Activated naive CD8-positive, alpha-beta T cell treated with anti-CD3 and anti-CD28 coated beads, Interleukin-2, amount 50 U/mL, for 24 hours (primary cell): ENCODE measurements around the gene GREB1.

Experiments used
- ATAC-seq: fragments of 150-1000 bp; cut with Tn5 transposase; one replicate; pipeline ENCODE4 v1.10.0; 2021
- DNase-seq: peaks from one replicate; pipeline ENCODE4 v3.0.0; 2021
- H3K27ac Mint-ChIP-seq: one replicate; pipeline ENCODE4 v1.8.0; 2021; ENCODE audit warnings: mild to moderate bottlenecking, mixed read lengths
- H3K27me3 Mint-ChIP-seq: one replicate; pipeline ENCODE4 v1.8.0; 2021; ENCODE audit warnings: mixed read lengths
- H3K36me3 Mint-ChIP-seq: one replicate; pipeline ENCODE4 v1.8.0; 2021; ENCODE audit warnings: low read depth, mixed read lengths
- H3K4me1 Mint-ChIP-seq: one replicate; pipeline ENCODE4 v1.8.0; 2021; ENCODE audit warnings: mixed read lengths
- H3K4me3 Mint-ChIP-seq: one replicate; pipeline ENCODE4 v1.8.0; 2021; ENCODE audit warnings: mild to moderate bottlenecking, moderate library complexity, mixed read lengths
- H3K9me3 Mint-ChIP-seq: one replicate; pipeline ENCODE4 v1.8.0; 2021; ENCODE audit warnings: mixed read lengths

The GREB1 gene

DNA sequence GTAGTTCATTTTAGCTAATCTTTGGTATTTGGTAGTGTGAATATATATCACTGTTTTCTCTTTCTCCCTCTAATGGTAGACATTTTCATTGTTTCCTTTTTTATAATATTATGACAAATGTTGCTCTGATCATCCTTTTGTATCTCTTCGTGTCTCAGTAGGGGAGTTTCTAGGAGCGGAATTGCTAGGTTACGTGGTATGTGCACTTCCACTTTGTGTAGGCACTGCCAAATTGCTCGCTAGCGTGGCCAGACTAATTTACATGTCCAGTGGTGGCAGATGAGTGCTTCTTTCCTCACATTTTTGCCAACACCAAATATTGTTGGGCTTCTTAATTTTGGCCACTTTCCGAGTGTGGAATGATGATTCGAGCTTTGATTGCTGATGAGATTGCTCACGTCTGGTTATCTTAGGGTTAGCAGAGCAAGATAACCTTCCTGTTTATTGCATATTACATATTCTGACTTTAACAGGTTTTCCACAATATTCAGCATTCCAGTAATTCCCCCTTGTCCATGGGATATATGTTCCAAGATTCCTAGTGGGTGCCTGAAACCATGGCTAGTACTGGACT lies 30.4 kb upstream of the GREB1 start:
- ATAC-seq (no peak), DNase-seq (no peak)
- H3K27me3 Mint-ChIP-seq, result peaks cover 15% of the 10 kb centered on the region
- no peak overlapping the region for H3K27ac Mint-ChIP-seq
- no peaks in the 10 kb centered on the region for H3K4me1 Mint-ChIP-seq
- H3K9me3 Mint-ChIP-seq, result peaks cover 9% of the 10 kb centered on the region
- H3K4me3 Mint-ChIP-seq, result no peak overlapping the region
- H3K36me3 Mint-ChIP-seq, result no peaks in the 10 kb centered on the region

GRCh38 chr2:11505652-11506610 lies 27.9 kb upstream of the GREB1 start:
- DNase-seq, result no peak
- Mint-ChIP-seq H3K4me3 (no peak overlapping the region), H3K27me3 (peaks cover 11% of the 10 kb centered on the region), H3K9me3 (peaks cover 9% of the 10 kb centered on the region), H3K27ac (no peak overlapping the region), H3K4me1 (no peaks in the 10 kb centered on the region), H3K36me3 (no peaks in the 10 kb centered on the region)
- ATAC-seq, result no peak

- DNase-seq, result no peak
- no peak overlapping the region for H3K27ac Mint-ChIP-seq
- no peak for ATAC-seq
- H3K36me3 Mint-ChIP-seq, result no peaks in the 10 kb centered on the region
- no peaks in the 10 kb centered on the region for H3K4me1 Mint-ChIP-seq
- H3K4me3 Mint-ChIP-seq, result no peak overlapping the region
- peaks cover 11% of the 10 kb centered on the region for H3K27me3 Mint-ChIP-seq
- H3K9me3 Mint-ChIP-seq, result peaks cover 9% of the 10 kb centered on the region
Observed at GRCh38 chr2:11506611-11506969, 27.3 kb upstream of the GREB1 start.

- Mint-ChIP-seq H3K36me3 (no peaks in the 10 kb centered on the region), H3K27ac (no peak overlapping the region), H3K9me3 (peaks cover 9% of the 10 kb centered on the region), H3K4me3 (no peak overlapping the region), H3K27me3 (peaks cover 11% of the 10 kb centered on the region), H3K4me1 (no peaks in the 10 kb centered on the region)
- DNase-seq (no peak), ATAC-seq (no peak)
Observed at GRCh38 chr2:11507517-11507916, 26.3 kb upstream of the GREB1 start.

DNA sequence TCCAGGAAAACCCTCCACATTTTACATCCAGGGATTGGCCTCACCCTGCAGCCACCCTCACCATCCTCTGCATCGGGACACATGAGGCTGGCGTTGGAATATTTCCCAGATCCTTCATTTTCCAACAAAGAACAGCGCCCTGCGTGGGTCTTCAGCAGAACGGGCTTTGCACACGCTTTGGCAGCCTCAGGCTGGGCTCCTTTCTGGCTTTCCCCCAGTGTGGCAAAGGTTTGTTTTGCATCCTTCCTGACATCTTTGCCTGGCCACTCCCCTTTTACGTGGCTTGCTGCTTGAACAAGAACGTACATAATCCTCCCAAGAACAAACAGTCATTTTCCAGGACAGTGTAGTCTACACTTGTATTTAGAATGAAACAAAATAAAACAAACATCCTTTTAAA lies 25.6 kb upstream of the GREB1 start:
- H3K4me1 Mint-ChIP-seq, result no peaks in the 10 kb centered on the region
- no peak overlapping the region for H3K27ac Mint-ChIP-seq
- H3K4me3 Mint-ChIP-seq, result no peak overlapping the region
- ATAC-seq (no peak), DNase-seq (no peak)
- no peaks in the 10 kb centered on the region for H3K36me3 Mint-ChIP-seq
- H3K9me3 Mint-ChIP-seq, result peaks cover 7% of the 10 kb centered on the region
- peaks cover 8% of the 10 kb centered on the region for H3K27me3 Mint-ChIP-seq

GRCh38 chr2:11509657-11510360 lies 24.0 kb upstream of the GREB1 start:
- H3K36me3 Mint-ChIP-seq, result no peaks in the 10 kb centered on the region
- no peaks in the 10 kb centered on the region for H3K9me3 Mint-ChIP-seq
- DNase-seq, result no peak
- no peak for ATAC-seq
- peaks cover 2% of the 10 kb centered on the region for H3K27me3 Mint-ChIP-seq
- H3K4me3 Mint-ChIP-seq, result no peak overlapping the region
- no peak overlapping the region for H3K27ac Mint-ChIP-seq
- H3K4me1 Mint-ChIP-seq, result no peaks in the 10 kb centered on the region

GRCh38 chr2:11512431-11512830 lies 21.4 kb upstream of the GREB1 start:
- Mint-ChIP-seq H3K4me1 (no peaks in the 10 kb centered on the region), H3K36me3 (no peaks in the 10 kb centered on the region), H3K27me3 (peaks cover 4% of the 10 kb centered on the region), H3K9me3 (no peaks in the 10 kb centered on the region), H3K4me3 (no peak overlapping the region), H3K27ac (no peak overlapping the region)
- no peak for ATAC-seq
- no peak for DNase-seq

DNA sequence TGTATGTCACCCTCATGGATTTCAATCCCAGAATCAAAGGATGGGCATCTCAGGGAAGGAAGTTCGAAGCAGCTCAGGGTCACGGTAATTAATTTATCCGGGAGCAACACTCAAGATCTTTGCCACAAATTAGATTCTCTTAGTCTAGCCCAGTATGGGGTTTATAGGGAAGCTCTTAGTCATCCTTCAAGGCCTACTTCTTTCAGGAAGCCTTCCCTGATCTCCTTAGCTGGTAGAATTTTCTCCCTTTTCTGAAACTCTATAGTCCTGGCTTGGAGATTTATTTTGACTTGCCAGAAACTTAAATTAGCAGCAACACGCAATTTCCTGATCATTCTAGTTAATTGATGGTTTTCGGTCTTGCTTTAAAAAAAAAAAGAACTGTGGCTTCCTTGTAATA lies 20.5 kb upstream of the GREB1 start:
- Mint-ChIP-seq H3K27me3 (peaks cover 2% of the 10 kb centered on the region), H3K27ac (no peak overlapping the region), H3K36me3 (no peaks in the 10 kb centered on the region), H3K4me3 (no peak overlapping the region), H3K9me3 (no peaks in the 10 kb centered on the region), H3K4me1 (no peaks in the 10 kb centered on the region)
- ATAC-seq (no peak), DNase-seq (no peak)

- ATAC-seq (no peak), DNase-seq (no peak)
- H3K4me1 Mint-ChIP-seq, result no peaks in the 10 kb centered on the region
- H3K27ac Mint-ChIP-seq, result no peak overlapping the region
- H3K27me3 Mint-ChIP-seq, result peaks cover 2% of the 10 kb centered on the region
- H3K4me3 Mint-ChIP-seq, result no peak overlapping the region
- H3K36me3 Mint-ChIP-seq, result no peaks in the 10 kb centered on the region
- no peaks in the 10 kb centered on the region for H3K9me3 Mint-ChIP-seq
Observed at GRCh38 chr2:11514081-11514730, 19.6 kb upstream of the GREB1 start.

- H3K4me3 Mint-ChIP-seq, result no peak overlapping the region
- no peak overlapping the region for H3K27ac Mint-ChIP-seq
- DNase-seq (no peak), ATAC-seq (no peak)
- no peaks in the 10 kb centered on the region for H3K4me1 Mint-ChIP-seq
- peaks cover 2% of the 10 kb centered on the region for H3K27me3 Mint-ChIP-seq
- H3K9me3 Mint-ChIP-seq, result no peaks in the 10 kb centered on the region
- no peaks in the 10 kb centered on the region for H3K36me3 Mint-ChIP-seq
Observed at GRCh38 chr2:11514904-11515303, 18.9 kb upstream of the GREB1 start.

GRCh38 chr2:11515490-11515981 lies 18.3 kb upstream of the GREB1 start:
- H3K4me1 Mint-ChIP-seq, result no peaks in the 10 kb centered on the region

GRCh38 chr2:11516984-11517648 lies 16.7 kb upstream of the GREB1 start:
- Mint-ChIP-seq H3K9me3 (no peaks in the 10 kb centered on the region), H3K4me1 (no peaks in the 10 kb centered on the region), H3K4me3 (no peak overlapping the region), H3K27ac (no peak overlapping the region), H3K36me3 (no peaks in the 10 kb centered on the region), H3K27me3 (peaks cover 2% of the 10 kb centered on the region)
- no peak for DNase-seq
- no peak for ATAC-seq

More at GRCh38 chr2:11515490-11515981, 18.3 kb upstream of the GREB1 start:
- Mint-ChIP-seq H3K4me3 (no peak overlapping the region), H3K27me3 (peaks cover 2% of the 10 kb centered on the region), H3K36me3 (no peaks in the 10 kb centered on the region), H3K27ac (no peak overlapping the region), H3K9me3 (no peaks in the 10 kb centered on the region)
- no peak for ATAC-seq
- no peak for DNase-seq

DNA sequence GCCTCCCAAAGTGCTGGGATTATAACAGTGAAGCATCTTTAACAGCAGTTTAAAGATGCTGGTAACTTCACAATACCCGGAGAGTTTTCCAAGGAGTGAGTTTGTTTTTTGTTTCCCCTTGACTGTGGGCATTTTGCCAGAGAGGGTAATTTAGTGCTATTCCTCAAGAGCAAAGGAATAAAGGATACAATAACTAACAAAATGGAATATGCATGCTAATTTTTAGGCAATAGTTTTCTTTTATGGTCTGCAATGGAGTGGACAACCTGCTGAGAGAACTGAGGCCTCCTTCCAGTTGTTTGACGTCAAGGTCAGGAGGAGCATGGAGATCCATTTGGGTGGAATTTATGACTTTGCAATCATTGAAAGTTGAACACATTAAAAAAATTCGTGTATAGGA lies 15.9 kb upstream of the GREB1 start:
- ATAC-seq, result no peak
- Mint-ChIP-seq H3K9me3 (no peaks in the 10 kb centered on the region), H3K27ac (no peak overlapping the region), H3K27me3 (peaks cover 2% of the 10 kb centered on the region), H3K36me3 (no peaks in the 10 kb centered on the region), H3K4me3 (no peak overlapping the region), H3K4me1 (no peaks in the 10 kb centered on the region)
- DNase-seq, result no peak

GRCh38 chr2:11520092-11520693 lies 13.7 kb upstream of the GREB1 start:
- no peak for DNase-seq
- no peaks in the 10 kb centered on the region for H3K27me3 Mint-ChIP-seq
- ATAC-seq, result no peak
- H3K4me1 Mint-ChIP-seq, result no peaks in the 10 kb centered on the region
- no peaks in the 10 kb centered on the region for H3K36me3 Mint-ChIP-seq
- H3K27ac Mint-ChIP-seq, result no peak overlapping the region
- H3K4me3 Mint-ChIP-seq, result no peak overlapping the region
- no peaks in the 10 kb centered on the region for H3K9me3 Mint-ChIP-seq
